Epithelial cell of proximal tubule (primary cell): ENCODE measurements around the gene CRYZL1. TPM values are rescaled to one million over a fixed set of nuclear protein-coding genes. Genes with fewer than 3 reads are reported as not detected.
A peak's percentile ranks its signal among the peaks of the same experiment; 100 is the strongest.

Experiments
- DNase-seq: peaks from one replicate; pipeline ENCODE4 v3.0.0-alpha.2; 2011; ENCODE audit warnings: low read depth
- H3K4me3 ChIP-seq: 2 replicates; pipeline ENCODE4 v1.5.1; 2011; ENCODE audit warnings: low read depth, mild to moderate bottlenecking, low read length
- total RNA-seq: library from RNA; depleted of rRNA; stranded (reverse); fragments of >200 nt; gene quantifications from 2 replicates; pipeline ENCODE4 v1.2.3, GENCODE V29; 2015
- TF ChIP-seq, protein P1 (sequence below): conservative IDR thresholded peaks from 2 replicates; pipeline ENCODE4 v1.5.1; 2012; ENCODE audit warnings: low read depth, mild to moderate bottlenecking, low read length

Gene CRYZL1
- total RNA-seq, 1 donor from 2014 or later, result 27.2 TPM

DNA sequence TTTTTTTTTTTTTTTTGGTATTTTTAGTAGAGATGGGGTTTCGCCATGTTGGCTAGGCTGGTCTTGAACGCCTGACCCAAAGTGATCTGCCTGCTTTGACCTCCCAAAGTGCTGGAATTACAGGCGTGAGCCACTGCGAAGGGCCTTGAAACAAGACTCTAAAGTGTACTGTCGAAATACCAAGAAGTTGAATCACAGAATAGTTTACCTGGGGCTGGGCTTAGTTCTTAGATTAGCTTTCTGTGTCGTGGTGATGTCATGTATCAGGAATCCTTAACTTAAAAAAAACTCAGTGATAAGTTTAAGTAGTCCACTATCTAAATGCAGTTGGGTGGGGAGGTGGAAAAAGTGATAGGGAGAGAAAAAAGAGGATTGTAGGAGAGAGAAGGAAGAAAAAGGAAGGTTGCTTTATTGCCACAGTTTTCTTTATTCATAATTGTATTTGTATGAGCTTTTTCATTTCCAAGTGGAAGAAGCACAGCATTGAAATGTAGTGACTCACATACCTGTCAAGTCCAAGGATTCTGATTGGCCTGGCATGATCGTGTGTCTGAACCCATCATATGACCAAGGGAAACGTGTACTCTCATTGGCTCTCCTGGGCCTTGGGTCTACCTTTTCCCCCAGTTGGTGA is 14.2 kb upstream of the CRYZL1 start:
- DNase-seq, result peak; percentile 99
- H3K4me3 ChIP-seq, result no peak overlapping the region
- TF ChIP-seq, protein P1, sequence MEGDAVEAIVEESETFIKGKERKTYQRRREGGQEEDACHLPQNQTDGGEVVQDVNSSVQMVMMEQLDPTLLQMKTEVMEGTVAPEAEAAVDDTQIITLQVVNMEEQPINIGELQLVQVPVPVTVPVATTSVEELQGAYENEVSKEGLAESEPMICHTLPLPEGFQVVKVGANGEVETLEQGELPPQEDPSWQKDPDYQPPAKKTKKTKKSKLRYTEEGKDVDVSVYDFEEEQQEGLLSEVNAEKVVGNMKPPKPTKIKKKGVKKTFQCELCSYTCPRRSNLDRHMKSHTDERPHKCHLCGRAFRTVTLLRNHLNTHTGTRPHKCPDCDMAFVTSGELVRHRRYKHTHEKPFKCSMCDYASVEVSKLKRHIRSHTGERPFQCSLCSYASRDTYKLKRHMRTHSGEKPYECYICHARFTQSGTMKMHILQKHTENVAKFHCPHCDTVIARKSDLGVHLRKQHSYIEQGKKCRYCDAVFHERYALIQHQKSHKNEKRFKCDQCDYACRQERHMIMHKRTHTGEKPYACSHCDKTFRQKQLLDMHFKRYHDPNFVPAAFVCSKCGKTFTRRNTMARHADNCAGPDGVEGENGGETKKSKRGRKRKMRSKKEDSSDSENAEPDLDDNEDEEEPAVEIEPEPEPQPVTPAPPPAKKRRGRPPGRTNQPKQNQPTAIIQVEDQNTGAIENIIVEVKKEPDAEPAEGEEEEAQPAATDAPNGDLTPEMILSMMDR, result no peak

DNA sequence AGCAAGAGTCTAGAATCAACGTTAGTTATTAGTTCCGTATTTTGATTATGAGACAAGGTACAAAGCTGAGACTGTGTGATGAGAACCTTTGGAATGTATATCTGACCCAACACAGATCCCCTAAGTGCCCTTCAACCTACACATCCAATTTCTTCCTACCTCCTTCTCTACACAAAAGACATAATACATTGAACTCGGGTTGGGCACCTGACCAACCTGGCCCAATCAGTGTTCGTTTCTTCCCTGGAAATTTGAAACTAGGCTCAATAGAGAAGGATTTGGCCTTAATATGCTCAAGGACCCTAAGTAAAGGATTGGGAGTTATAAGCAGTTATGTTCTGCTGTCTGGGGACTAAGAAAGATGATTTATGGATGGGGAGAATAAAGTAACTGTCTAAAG is 12.9 kb upstream of the CRYZL1 start:
- TF ChIP-seq, protein P1, result no peak
- no peak for DNase-seq
- no peak overlapping the region for H3K4me3 ChIP-seq

DNA sequence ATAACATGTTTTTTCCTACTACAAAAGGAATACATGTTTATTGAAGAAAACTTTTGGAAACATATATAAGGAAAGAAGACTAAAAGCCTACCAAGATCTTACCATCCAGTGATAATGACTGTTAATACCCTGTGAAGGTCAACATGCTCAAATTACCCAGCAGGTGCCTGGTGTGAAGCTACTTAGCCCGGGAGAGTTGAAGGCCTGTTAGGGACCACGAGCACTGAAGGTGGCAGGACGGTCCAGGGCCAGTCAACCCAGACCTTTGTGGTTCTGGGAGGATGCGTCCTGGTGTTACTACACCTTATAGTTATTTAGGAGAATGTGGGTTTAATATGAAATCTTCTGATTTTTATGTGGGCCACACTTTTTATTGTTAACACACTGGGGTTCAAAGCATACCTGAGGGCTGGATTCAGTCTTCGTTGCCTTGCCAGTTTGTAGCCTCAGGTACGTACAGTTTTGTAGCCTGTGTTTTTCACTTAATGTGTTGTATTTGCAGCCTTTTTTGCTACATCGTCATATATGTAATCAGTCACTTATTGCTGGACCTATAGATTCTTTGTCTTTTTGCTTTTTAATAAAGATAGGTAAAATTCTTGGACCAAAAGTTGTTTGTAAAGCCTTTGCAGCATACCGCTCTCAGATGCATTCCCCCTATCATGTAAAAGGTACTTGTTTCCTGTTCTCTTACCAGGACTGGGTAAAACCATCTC is 10.6 kb upstream of the CRYZL1 start:
- TF ChIP-seq, protein P1, result no peak
- H3K4me3 ChIP-seq, result no peak overlapping the region
- no peak for DNase-seq

DNA sequence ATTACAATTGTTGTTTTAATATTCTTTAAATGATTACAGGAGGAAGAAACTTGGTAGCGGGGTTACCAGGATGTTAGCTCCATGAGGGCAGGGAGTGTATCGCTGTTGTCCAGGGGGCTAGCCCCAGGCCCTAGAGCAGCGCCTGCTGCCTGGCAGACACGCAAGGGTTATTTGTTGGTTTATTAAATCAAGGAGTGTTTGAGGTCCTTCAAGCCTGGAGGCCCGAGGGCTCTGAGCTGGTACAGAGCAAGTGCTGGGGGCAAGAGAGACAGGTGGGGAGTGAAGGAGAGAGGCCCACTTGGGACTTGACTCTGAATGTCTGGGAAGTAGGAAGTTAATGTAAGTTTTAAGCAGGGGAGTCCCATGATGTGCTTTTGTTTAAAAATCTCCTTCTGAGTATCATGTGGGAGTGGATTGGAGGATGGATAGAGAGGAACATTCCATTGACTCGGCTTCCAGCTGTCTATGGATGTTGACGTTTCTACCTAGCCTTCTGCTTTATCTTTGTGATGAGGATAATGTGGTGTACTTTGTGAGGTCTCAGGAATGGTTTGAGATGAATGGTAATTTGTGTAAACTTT is 9.5 kb upstream of the CRYZL1 start:
- no peak overlapping the region for H3K4me3 ChIP-seq
- no peak for DNase-seq
- TF ChIP-seq, protein P1, result no peak

DNA sequence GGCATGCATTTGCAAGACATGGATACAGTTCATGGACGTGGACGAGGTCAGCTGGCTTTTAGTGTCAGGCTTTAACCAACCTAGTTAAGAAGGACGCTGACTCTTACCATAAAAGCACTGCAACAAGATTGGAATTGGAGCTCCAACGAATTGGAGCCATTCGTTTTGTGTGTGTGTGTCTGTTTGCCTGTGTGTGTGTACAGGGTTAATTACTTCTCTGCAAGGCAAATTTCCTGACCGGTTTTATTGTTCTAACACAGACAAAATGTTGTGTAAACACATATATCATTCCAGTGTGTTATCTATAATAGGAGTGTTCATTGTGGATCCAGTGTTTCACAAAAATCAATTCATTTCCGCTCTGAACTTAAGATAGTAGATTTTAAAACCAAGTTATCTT is 8.7 kb upstream of the CRYZL1 start:
- no peak for DNase-seq
- TF ChIP-seq, protein P1, result no peak

DNA sequence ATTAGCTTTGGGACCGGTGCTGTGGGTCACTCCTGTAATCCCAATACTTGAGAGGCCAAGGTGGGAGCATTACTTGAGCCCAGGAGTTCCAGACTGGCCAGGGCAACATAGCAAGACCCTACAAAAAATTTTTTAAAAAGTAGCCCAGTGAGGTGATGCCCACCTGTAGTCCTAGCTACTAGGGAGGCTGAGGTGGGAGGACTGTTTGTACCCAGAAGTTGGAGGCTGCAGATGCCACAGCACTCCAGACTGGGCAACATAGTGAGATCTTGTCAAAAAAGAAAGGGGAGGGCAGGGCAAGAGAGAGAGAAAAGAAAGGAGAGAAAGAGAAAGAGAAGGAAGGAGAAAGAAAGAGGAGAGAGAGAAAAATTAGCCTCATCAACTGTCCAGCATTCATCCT is 7.0 kb upstream of the CRYZL1 start:
- H3K4me3 ChIP-seq, result no peak overlapping the region
- DNase-seq, result no peak
- TF ChIP-seq, protein P1, result no peak

More for the DNA sequence above, 8.7 kb upstream of the CRYZL1 start:
- H3K4me3 ChIP-seq, result no peak overlapping the region
